Activated effector memory CD4-positive, alpha-beta T cell treated with Interleukin-2 at 50 U/mL for 16 hours (primary cell): ENCODE measurements around the gene DCAF5.
"Not testable (repeated sequence)": the region's sequence is repeated elsewhere in the genome, so short reads cannot be mapped to it uniquely, and the experiment has no call there.

Experiments
- DNase-seq: peaks from one replicate; pipeline ENCODE4 v3.0.0-alpha.2; 2020

The DCAF5 gene, protein sequence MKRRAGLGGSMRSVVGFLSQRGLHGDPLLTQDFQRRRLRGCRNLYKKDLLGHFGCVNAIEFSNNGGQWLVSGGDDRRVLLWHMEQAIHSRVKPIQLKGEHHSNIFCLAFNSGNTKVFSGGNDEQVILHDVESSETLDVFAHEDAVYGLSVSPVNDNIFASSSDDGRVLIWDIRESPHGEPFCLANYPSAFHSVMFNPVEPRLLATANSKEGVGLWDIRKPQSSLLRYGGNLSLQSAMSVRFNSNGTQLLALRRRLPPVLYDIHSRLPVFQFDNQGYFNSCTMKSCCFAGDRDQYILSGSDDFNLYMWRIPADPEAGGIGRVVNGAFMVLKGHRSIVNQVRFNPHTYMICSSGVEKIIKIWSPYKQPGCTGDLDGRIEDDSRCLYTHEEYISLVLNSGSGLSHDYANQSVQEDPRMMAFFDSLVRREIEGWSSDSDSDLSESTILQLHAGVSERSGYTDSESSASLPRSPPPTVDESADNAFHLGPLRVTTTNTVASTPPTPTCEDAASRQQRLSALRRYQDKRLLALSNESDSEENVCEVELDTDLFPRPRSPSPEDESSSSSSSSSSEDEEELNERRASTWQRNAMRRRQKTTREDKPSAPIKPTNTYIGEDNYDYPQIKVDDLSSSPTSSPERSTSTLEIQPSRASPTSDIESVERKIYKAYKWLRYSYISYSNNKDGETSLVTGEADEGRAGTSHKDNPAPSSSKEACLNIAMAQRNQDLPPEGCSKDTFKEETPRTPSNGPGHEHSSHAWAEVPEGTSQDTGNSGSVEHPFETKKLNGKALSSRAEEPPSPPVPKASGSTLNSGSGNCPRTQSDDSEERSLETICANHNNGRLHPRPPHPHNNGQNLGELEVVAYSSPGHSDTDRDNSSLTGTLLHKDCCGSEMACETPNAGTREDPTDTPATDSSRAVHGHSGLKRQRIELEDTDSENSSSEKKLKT

DNA sequence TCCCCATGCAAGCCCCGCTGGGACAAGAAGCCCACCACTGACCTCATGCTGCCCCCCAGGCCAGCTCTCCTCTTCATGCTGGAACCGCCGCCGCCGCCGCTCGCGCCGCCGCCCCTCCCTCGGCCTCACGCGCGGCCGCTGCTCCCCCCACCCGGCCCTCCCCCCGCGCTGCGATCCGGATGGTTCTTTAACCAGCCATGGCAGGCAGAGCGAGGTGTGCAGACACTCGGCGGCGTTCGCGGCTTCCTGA, at the start of gene DCAF5:
Gene DCAF5 (minus strand): TSS at position 218 of the 250 bp plus-strand sequence. CDS start 141 bp downstream, at position 77.
- DNase-seq: peak; percentile 89

- DNase-seq: no peak
These were observed 46.9 kb upstream of the DCAF5 start for GRCh38 chr14:69199786-69200185.

GRCh38 chr14:69193721-69194120, 40.8 kb upstream of the DCAF5 start:
- DNase-seq: no peak

DNA sequence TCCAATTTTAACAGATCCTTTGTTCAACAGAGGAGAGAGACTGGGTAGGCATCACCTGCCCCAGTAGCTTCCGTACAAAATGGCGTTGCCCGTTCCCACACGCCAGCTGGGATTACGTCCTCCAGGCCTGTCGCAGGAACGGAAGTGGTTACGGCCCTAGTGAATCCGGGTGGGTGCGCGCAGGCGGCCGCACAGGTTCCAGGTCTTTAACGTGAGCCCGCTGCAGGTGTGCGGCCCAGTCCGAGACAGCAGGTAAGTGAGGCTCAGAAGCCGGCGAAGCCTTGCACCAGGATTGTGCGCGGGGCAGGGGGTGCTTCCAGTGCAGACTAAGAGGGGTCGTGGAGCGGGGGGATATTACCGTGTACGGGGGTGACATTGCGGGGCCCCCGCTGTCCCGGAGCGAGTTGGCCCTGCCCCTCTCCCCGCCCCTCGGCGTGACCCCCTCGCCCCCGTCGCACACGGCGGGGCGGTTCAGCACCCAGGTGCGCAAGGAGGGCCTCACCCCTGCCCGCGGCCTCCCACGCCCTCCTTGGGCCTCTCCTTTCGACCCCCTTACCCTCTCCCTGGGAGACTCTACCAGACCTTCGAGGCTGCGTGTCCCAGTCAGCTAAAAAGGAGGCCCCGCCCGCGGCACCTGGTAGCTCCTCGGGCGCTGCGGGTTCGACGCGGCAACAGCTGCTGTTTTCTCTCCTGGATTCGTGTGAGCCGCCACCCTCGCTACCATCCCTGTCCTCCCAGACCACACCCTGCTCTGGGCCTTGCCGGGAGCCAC, 38.6 kb upstream of the DCAF5 start, which contains the start of gene EXD2:
Gene EXD2 (plus strand): TSS at position 159 of the 772 bp plus-strand sequence. CDS start 17,973 bp downstream, outside the sequence.
- DNase-seq: peak; percentile 61

DNA sequence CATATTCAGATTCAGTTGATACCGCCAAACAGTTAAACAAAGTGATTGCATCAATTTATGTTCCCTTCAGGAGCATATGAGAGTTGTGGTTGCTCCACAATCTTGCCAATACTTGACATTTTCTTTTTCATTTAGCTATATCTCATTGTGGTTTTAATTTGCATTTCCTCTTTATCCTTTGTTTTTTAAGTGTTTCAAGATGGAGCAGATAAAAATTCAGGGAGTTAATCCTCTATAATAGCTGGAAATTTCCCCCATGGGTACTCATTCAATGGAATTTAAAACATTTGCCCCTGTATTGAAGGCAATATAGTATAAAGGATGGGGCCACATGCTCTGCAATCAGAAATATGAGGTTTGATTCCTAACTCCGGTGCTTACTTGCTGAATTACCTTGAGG, 37.3 kb upstream of the DCAF5 start:
- no peak for DNase-seq

- no peak for DNase-seq
These were observed 30.8 kb upstream of the DCAF5 start for GRCh38 chr14:69183735-69184134.

GRCh38 chr14:69182580-69182979, 29.7 kb upstream of the DCAF5 start:
- DNase-seq: not testable (repeated sequence)

DNA sequence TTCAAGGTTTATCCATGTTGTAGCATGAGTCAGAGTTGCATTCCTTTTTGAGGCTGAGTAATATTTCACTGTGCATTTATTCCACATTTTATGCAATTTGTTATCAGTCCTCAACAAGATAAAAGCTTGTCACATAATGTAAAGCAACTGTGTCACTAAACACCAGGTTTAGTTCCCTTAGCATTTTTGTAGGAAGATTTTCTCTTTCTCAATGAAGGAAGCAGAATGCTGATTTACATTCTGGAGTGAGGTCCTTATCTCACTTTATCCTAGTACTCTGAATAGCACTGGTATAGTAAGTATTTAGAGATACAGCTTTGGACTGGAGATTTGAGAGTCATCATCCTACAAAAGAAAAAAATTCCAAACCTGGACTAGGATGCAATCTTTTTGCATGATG, 28.6 kb upstream of the DCAF5 start:
- DNase-seq: no peak

DNA sequence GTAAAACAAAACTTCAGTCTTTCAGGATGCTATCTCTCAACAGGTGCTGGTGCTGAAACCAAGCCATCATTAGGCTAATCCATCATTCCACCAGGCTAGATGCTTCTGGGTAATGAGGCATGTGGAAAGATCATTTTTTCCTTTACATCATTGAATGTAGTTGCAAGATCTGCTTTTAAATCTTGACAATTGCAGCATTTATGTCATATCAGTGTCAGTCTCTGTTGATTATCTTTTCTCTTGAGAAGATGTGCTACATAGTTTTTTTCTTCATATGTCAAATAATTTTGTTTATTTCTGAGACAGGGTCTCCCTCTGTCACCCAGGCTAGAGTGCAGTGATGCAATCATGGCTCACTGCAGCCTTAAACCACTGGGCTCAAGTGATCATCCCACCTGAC, 22.2 kb upstream of the DCAF5 start:
- DNase-seq: no peak

GRCh38 chr14:69171569-69171968, 18.6 kb upstream of the DCAF5 start:
- no peak for DNase-seq

DNA sequence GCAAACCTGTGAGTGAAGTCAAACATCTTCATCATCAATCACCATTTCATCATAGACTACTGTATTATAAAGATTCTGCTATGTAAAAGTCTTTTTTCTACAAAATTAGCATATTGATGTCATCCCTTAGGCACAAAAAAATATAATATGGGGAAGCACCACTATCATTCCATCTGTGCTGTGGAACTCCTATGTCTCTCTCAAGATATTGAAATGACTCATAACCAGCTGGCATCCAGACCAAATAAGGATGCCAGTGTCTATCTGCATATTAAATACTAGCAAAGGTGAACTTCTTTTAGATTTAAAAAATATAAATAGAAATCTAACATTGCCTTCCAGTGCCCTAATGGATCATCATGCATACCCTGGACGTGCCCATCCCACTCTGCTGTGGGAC, 17.9 kb upstream of the DCAF5 start:
- no peak for DNase-seq

DNA sequence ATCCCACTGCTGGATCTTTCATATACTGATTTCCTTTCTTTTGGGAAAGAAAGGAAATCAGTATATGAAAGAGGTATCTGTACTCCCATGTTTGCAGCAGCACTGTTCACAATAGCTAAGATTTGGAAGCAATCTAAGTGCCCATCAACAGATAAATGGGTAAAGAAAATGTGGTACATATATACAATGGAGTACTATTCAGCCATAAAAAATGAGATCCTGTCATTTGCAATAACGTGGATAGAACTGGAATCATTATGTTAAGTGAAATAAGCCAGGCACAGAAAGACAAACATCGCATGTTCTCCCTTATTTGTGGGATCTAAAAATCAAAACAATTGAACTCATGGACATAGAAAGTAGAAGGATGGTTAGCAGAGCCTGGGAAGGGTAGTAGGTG, 12.9 kb upstream of the DCAF5 start:
- DNase-seq: not testable (repeated sequence)

DNA sequence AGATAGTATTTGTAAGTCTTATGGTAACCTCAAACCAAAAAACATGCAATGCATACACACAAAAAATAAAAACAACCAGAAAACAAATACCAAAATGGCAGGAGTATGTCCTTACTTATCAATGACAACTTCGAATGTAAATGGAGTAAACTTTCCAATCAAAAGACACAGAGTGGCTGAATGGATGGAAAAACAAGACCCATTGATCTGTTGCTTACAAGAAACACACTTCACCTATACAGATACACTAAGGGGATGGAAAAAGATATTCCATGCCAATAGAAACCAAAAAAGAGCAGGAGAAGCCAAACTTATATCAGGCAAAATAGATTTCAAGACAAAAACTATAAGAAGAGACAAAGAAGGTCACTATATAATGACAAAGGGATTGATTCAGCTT, 8.7 kb upstream of the DCAF5 start:
- no peak for DNase-seq

GRCh38 chr14:69156224-69156623, 3.3 kb upstream of the DCAF5 start:
- DNase-seq: no peak

- no peak for DNase-seq
These were observed 1.9 kb upstream of the DCAF5 start for GRCh38 chr14:69154779-69155178.

- DNase-seq: no peak
These were observed 953 bp upstream of the DCAF5 start for GRCh38 chr14:69153873-69154270.

- no peak for DNase-seq
These were observed 393 bp upstream of the DCAF5 start for GRCh38 chr14:69153152-69153872.

DNA sequence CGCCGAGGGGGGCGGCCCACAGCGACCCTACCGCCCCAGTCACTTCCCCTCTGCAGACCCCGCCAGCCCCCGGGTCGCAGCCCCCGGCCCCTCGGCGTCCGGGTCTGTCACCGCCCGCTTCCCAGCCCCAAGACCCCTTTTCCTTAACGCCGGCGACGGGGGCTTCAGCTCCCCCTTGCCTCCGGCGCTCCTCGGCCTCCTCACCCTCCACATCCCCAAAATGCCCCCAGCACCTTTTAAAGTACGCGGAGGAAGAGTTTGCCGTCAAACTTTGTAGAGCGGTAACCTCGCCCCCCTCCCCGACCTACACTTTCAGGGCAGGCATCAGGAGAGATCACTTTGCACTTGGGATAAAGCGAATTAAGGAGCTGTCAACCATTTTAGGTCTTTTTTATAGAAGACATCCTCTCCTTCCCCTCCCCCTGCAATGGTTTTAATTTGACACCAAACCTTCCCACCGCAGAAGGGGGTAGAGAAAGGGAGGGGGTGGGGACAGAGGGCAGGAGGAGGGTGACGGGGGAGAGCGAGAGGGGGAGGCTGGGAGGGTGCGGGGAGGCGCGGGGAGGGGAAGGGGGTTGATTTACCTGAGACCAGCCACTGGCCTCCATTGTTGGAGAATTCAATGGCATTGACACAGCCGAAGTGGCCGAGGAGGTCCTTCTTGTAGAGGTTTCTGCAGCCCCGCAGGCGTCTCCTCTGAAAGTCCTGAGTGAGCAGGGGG, 578 bp downstream of the DCAF5 start:
- no peak for DNase-seq

GRCh38 chr14:69151458-69152180, 1.3 kb downstream of the DCAF5 start:
- DNase-seq: peak; percentile 67

DNA sequence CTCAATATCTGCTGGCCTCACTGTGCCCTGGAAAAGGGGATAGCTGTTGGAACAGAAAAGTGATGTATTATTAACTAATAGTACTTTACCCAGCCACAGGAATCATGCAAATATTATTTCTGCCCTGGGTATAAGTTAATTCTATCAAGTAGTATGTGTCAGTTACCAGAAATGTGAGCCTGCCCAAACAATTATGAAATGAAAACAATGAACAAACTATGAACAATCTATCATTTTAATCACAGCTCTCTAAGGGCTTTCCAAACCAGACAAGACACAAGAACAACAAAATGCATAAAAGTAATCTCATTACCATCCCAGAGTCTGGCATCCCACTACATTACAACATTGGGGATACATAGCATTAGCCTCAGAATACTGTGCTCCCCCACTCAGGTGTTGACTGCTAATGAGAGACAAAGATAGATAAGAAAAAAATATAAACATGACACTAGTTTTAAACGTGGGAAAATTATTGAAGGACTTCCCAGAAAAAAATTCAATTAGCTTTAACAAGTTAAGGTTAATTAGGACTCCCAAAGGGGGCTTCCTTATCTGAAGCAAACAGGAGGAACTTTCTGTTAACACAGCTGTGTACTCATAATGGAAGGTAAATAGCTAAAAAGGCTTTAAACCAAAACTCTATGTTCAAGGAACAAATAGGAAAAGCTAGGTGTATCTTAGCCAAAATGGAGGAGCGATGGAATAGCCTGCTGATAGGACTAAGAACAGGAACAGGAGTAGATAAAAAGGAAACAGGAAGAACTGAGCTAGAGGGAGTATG, 3.3 kb downstream of the DCAF5 start:
- no peak for DNase-seq
